GM18517 (cell line): Measurements from ENCODE around the gene LBHD1.
"Not testable (repeated sequence)": the region's sequence is repeated elsewhere in the genome, so short reads cannot be mapped to it uniquely, and the experiment has no call there.

Source experiments
- ATAC-seq: cut with Tn5 transposase; IDR thresholded peaks from one replicate; pipeline ENCODE4 v1.9.1; 2021; ENCODE audit warnings: mild to moderate bottlenecking, moderate library complexity; ENCODE audit not compliant: unreplicated experiment

Gene LBHD1

GRCh38 chr11:62621567-62622470 is 50.2 kb downstream of the LBHD1 start, which contains the start of gene B3GAT3:
Gene B3GAT3, minus strand, starts transcription at chr11:62621986. Its CDS starts 39 bp downstream, at chr11:62621947.
- ATAC-seq: peak; percentile 90

GRCh38 chr11:62621027-62621566 is 51.0 kb downstream of the LBHD1 start:
- no peak for ATAC-seq

GRCh38 chr11:62616957-62617356 is 55.1 kb downstream of the LBHD1 start:
- ATAC-seq: not testable (repeated sequence)

- no peak for ATAC-seq
These were observed 56.5 kb downstream of the LBHD1 start for GRCh38 chr11:62615521-62615920.

- ATAC-seq: no peak
These were observed 57.8 kb downstream of the LBHD1 start for GRCh38 chr11:62614275-62614674.

- ATAC-seq: no peak
These were observed 58.7 kb downstream of the LBHD1 start for GRCh38 chr11:62613291-62613778.
